HS-5 (cell line): Measurements from ENCODE around the gene OR2Y1.
"Not testable (repeated sequence)": the region's sequence is repeated elsewhere in the genome, so short reads cannot be mapped to it uniquely, and the experiment has no call there.

Experiments
- DNase-seq: peaks from one replicate; pipeline ENCODE4 v3.0.0-alpha.2; 2012; ENCODE audit warnings: low read depth

OR2Y1 gene, protein sequence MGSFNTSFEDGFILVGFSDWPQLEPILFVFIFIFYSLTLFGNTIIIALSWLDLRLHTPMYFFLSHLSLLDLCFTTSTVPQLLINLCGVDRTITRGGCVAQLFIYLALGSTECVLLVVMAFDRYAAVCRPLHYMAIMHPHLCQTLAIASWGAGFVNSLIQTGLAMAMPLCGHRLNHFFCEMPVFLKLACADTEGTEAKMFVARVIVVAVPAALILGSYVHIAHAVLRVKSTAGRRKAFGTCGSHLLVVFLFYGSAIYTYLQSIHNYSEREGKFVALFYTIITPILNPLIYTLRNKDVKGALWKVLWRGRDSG

DNA sequence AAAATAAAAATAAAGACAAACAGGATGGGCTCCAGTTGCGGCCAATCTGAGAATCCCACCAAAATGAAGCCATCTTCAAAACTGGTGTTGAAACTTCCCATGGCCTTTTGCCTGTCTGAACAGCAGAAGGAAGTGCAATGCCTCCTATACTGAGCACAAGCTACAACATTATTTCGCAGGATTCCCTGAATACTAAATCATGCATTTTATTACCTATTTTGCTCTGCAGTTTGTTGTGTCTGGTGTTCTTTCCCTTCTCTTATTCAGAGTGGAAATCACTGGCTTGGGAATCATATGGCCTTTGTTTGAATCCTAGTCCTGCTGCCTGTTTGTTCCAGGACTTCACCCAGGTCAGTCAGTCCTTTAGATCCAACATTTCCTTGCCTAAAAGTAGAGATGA lies at the start of gene OR2Y1:
Gene OR2Y1 (minus strand): TSS at position 101 of the 400 bp plus-strand sequence. CDS start 0 bp downstream, at position 101.
- DNase-seq: no peak

DNA sequence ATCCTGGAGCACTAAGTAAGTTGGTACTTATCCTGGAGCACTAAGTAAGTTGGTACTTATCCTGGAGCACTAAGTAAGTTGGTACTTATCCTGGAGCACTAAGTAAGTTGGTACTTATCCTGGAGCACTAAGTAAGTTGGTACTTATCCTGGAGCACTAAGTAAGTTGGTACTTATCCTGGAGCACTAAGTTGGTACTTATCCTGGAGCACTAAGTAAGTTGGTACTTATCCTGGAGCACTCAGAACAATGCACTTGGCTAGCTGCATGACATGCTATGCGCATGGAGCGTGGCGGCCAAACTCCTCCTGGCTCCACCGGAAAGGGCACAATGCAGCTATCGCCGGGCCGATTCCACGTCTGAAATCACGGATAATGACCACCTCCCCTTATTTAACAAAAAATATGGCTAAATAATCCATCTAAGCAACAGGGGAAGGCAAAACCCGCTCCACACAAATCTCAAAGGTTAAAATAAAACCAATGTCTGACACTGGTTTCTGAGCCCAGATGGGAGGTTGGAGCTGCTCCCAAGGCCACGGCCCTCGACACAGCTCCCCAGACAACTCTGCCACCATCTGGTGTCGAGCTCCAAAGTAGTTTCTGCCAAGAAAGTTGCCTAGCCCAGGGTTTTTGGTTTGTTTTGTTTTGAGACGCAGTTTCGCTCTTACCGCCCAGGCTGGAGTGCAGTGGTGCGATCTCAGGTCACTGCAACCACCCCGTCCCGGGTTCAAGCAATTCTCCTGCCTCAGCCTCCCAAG lies 49.0 kb upstream of the OR2Y1 start:
- DNase-seq: not testable (repeated sequence)

DNA sequence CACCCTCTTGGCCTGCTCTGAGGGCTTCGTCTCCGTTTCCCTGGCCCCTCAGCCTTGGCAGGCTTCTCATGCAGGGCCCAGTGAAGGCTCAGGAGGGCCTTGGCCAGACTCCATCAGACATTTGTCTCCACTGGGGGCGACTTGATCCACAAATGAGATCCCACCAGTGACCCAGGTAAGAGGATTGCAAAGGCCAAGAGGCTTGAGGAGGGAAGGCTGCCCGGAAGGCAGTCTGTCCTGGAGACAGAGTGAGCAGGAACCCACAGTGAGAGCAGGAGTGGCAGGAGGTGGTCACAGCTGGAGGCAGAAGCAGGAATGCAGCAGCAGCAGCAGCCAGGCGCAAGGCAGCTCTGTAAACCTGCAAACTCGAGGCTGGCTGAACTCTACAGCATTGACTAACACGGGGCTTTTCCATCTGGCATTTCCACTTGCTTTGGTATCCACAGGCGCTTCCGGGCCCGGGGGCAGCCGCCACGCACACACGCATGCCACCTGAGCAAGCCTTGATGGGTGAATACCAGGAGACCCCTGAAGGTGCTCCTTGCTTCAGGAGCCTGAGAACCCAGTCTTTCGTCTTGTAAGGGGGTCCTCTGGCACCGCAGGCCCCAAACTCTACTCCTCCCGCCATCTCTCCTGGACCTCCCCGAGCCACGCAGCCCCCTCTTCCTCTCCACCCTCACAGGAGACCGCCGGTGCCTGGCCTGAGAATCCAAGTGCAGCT lies 48.0 kb upstream of the OR2Y1 start:
- no peak for DNase-seq

DNA sequence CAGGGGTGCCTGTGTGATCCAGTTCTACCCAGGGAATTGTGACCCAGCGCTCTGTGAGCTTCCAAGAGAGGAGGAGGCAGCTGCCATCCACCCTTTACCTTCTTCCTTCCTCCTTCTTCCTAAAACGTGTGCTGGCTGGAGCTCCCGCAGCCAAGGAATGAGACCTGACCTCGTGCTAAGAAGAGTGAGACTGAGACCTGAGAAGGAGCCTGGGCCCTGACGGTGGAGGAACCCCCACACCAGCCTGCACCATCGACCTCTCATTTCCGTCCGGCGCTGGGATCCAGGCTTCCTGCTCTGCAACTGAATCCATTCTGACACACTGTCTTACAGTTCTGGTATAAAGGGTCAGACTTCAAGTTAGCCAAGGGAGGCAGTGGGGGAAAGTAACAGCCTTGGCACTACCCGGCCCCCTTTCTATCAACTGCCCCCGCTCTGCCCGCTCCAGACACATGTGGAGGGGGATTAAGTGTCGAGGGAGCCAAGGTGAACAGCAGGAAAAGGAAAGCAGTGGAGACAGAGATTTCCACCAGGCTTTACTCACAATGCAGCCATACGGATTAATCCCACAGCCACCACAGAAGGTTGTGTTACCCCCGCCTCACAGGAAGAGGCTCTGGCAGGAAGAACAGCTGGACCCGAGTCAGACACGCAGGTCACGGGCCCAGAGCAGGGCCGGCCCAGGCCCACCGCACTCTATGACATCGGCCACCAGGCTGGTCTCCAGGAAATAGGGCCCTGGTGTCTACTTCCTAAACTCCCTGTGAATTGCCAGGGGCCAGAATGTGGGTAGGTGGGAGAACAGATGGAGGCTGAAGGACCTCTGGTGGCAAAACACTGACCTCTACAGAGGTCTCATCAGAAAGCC lies 46.9 kb upstream of the OR2Y1 start:
- no peak for DNase-seq

DNA sequence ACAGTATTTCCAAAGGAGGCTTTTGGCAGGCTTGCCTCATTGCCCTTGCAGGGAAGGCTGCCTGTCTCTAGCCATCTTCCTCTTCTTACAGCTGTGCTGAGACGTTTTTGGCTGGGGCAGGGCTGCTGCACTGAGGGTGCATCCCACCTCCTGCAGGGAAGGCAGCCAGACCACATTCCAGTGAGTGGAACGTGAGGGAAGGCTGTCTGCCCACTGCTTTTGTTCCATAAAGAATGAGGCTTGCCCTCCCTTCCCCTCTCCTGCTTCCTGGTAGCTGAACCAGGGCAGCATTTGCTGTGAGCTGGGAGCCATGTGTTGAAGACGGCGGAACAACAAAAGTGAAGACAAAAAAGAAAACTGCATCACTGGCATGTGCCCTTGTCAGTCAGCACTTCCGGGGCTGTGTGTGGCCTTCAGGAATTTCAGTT lies 46.0 kb upstream of the OR2Y1 start:
- peak; percentile 41 for DNase-seq

DNA sequence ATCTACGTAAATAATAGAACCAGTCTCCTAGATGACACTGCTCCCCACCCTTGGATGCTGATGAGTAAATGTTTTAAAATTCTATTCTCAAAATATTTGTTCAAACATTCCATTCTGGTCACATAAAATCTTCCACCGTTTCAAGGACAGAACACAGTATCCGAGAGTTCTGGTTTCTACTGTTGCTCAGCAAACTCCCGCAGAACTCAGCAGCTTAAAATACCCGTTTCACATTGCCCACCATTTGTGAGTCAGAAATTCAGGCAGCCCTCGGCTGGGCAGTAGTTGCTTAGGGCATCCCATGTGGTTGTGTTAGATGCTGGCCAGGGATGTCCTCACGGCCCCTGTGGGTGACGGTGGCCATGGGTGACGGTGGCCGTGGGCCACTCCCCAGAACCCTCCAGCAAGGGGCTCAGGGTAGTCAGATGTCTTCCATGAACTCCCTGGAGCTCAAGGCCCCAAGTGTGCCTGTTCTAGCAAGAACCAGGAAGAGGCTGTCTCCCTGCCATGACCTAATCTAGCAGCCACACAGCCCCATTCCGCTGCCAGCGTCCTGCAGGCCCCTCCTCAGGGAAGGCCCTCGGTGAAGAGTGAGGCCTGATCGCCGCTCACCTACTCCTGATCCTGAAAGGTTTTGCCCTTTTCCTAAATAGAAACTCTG lies 45.4 kb upstream of the OR2Y1 start:
- no peak for DNase-seq

DNA sequence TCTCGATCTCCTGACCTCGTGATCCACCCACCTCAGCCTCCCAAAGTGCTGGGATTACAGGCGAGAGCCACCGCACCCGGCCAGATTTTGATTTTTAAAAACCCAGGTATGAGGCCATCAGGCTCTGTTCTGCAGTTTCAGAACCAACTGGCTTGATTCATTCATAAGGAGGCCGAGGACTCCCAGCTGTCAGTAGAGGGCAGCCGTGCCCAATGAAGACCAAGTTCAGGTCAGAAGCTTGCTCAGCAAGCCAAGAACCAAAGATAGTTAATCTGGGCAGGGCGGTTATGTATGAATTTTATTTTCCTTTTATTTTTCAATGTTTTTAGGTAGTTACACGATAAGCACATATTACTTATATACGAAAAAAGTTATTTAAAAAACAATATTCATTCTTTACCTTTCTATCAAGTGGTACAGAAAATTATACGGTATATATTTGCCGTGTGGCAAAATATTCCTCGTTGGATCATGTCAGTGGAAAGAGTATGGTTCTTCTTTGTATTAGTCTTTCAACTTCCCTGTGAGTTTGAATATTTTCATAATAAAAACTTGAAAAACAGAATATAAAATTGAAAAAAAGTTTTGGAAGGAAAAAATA lies 44.7 kb upstream of the OR2Y1 start:
- DNase-seq: peak; percentile 44

DNA sequence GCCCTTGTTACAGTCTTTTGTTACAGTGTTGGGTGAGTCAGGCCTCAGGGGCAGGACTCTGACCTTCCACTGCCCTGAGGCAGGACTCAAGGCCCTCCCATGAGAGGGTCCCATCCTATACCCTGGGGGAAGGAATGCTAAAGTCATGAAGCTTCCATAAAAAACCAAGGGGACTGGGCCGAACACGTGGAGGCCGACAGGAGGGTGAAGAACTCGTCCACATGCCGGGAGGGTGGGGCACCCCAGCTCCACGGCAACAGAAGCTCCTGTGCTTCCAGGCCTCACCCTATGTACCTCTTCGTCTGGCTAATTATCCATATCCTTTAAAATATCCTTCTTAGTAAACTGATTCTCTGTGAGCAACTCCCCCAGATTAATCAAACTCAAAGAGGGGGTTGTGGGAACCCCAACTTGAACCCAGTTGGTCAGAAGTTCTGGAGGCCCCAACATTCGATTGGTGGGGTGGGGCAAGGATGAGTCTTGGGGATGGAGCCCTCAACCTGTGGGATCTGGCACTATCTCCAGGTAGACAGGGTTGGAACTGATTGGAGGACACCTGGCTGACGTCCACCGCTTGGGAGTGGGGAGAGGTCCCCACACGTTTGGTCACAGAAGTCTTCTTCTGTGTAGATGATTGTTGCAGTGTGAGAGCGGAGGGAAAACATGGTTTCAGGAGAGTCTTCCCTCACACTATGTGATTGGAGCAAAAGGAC lies 43.6 kb upstream of the OR2Y1 start:
- no peak for DNase-seq

DNA sequence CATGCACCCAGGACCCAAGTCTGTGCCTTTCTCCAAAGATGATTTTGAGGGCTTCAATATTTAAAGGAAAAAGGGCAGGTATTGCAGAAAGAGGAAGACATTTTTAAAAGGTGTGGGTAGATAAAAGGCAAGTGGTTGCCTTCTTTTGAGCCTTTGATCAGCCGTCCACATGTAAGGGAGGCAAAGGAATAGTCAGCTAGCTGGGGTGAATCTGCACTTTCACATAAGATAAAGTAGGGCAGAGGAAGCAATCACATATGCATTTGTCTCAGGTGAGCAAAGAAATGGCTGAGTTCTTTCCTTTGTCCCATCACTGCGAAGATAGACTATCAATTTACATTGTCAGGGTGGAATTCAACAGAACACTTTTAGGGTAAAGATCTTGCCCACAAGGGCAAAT lies 42.9 kb upstream of the OR2Y1 start:
- no peak for DNase-seq

DNA sequence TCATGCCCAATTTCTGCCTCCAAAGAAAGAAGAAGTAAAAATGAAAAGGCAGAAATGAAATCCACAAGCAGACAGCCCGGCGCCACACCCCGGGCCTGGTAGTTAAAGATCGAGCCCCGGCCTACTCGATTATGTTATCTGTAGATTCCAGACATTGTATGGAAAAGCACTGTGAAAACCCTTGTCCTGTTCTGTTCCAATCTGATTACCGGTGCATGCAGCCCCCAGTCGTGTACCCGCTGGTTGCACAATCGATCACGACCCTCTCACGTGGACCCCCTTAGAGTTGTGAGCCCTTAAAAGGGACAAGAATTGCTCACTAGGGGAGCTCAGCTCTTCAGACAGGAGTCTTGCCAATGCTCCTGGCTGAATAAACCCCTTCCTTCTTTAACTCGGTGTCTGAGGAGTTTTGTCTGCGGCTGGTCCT lies 42.1 kb upstream of the OR2Y1 start:
- not testable (repeated sequence) for DNase-seq

DNA sequence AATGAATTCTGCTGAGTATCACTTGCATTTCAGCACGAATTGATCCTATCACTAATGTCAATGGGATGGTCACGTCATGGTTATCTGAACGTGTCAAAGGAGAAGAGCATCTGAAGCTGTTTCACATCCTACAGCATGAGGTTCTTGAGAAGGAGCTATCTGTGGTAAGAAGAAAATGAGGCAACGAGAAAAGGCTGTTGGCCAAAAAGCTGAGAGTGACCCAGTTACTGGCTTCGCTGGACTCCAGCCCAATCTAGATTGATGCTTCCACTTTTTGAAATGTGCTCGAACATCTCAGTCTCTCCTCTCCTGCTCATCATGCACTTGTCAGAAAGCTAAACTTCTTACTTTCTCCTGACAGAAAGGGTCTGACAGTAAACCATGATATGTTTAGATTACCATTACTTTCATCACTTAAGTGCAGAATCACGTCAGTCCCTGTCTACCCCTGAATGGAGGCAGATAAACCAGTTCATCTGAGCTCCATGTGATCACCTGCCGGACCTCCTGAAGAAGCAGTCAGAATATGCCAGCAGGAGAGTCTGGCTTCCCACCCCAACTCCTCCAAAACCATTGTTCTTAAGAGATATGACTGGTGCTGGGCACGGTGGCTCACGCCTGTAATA lies 40.2 kb upstream of the OR2Y1 start:
- DNase-seq: no peak

DNA sequence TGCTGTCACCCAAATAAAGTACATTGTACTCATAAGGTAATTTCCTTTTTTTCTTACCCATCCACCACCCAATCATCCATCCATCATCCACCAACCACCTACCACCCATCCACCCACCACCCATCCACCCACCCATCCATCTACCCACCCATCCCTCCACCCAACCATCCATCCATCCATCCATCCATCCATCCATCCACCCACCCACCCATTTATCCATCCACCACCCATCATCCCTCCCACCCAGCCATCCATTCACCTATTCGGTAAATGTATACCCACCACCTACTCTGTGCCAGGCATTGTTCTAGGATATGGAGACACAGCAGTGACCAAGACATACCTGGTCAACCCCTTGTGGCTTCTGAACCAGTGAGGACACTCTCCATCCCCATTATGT lies 37.6 kb upstream of the OR2Y1 start:
- DNase-seq: no peak

DNA sequence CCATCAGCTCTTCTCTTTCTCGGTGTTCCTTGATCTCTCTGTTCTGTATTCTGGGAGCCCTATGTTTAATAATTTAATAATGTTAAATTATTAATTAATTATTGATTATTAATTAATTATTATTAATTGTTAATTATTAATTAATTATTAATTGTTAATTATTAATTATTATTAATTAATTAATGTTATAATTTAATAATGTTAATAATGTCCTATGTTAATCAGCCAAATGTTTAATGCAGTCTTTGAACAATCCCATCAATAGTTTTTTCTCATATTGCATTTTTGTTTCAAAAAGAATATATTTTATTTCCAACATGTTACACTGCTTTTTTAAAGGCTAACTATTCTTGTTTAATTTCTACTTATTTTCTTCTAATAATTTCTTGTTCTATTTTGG lies 36.5 kb upstream of the OR2Y1 start:
- no peak for DNase-seq

DNA sequence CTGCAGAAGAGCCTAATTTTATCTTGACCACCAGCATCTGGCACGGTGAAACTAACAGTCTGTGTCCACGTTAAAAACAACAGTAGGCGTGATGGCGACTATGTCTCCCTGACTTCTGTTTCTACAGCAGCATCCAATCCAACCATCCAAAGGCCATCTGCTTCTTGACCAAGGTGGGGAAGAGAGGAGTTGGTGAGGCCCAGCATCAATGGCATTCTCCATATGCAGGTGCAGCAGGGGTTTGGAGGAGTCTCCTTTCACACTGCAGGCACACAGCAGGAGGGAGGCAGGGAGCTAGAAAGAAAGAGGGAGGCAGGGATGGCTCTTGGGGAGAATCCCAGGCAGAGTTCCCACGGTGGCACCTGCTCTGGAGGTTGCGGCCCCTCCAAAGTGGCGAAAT lies 35.8 kb upstream of the OR2Y1 start:
- DNase-seq: no peak

DNA sequence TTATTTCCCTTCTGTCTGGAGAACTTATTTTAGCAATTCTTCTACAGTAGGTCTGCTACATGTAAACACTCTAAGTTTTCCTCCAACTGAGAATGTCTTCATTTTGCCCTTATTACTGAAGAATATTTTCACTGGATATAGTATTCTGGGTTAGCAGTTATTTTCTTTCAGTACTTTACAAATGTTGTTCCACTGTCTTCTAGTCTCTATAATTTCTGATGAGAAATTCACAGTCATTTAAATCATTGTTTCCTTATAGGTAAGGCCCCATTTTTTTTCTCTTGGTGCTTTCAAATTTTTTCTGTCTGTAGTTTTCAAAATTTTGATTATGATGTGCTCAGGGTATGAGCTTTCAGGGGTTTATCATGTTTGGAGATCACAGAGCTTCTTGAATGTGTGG lies 32.0 kb upstream of the OR2Y1 start:
- no peak for DNase-seq

DNA sequence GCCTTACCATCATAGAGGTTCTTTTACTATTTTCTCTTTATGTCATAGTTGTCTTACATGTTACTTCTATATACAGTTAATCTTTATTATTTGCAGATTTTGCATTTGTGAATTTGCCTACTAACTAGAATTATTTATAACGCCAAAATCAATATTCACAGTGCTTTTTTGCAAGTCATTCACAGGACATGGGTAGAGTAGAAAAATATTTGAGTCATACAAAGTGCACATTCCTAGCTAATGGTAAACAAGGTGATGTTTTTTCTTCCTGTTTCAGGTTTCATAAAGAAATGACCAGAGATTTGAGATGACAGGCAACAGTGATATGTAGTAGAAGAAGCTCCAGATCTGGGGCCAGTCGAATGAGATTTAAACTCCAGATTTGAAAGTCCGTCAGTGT lies 30.0 kb upstream of the OR2Y1 start:
- no peak for DNase-seq

DNA sequence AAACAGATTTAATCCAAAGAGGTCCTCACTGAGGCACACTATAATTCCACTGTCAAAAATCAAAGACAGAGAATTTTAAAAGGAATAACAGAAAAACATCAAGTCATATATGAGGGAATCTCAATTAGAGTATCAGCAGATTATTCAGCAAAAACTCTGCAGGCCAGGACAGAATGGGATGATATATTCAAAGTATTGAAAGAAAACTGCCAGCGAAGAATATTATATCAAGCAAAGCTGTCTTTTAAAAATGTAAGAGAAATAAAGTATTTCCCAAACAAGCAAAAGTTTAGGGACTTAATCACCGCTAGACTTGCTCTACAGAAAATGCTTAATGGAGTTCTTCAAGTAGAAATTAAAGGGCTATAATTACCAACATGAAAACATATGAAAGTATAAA lies 15.7 kb upstream of the OR2Y1 start:
- no peak for DNase-seq

DNA sequence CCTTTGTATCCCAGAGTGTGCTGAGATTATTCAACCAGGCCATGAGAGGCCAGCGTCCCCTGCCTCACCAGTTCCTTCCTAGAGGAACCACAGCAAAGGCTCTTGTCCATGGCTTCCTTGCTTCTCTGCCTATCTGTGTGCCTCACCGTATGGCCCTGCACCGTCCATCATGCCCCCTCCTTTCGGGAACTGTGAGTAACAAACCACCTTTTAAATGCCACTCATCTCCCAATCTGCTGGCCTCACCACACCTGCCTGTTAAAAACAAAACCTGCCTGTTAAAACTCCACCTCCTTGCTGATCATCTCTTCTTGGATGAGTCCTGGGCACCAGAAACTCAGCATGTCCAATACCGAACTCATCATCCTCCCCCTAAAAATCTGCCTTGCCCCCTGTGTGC lies 4.4 kb upstream of the OR2Y1 start:
- no peak for DNase-seq

DNA sequence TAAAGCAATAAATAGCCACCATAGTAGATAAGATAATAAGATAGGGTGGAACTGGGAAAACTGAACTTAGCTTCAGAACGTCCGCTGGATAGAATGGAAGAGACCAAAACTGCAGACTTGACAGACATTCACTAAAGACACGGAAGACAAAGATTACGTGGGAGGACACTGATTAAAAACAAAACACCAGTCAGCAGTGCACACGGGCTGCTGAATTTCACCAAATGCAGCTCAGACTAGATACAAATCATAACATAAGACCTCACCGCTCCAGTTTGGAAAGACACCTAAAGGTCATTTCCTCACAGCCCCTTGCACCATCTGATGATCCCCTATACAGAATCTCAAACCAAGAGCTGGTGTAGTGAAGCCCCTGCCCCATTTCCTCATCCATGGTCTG lies 2.9 kb upstream of the OR2Y1 start:
- DNase-seq: no peak

DNA sequence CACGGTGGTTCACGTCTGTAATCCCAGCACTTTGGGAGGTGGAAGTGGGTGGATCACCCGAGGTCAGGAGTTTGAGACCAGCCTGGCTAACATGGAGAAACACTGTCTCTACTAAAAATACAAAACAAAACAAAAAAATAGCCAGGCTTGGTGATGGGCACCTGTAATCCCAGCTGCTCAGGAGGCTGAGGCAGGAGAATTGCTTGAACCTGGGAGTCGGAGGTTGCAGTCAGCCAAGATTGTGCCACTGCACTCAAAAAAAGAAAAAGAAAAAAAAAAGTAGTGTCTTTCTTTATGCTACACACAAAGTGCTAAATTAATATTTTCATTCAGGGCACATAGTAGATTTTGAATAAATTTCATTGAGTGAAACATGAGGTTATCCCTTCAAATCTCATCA lies 1.1 kb upstream of the OR2Y1 start:
- DNase-seq: not testable (repeated sequence)
